Tibial nerve (tissue), 4 donors: ENCODE measurements around the gene RFESD.

Source experiments
- EP300 ChIP-seq, 2 donors: sonication (generic); formaldehyde crosslinking; IDR thresholded peaks; one replicate each; pipeline ENCODE4 v1.6.1; 2017; ENCODE audit warnings: antibody characterized with exemption in 2 of 2, mild to moderate bottlenecking in 1 of 2
- TF ChIP-seq, protein P1 (sequence below), 5 experiments: fragments of 200-600 bp in 3 of 5; fragments of 450-650 bp in 2 of 5; sonication (generic) in 3 of 5; IDR thresholded peaks; one replicate each; pipeline ENCODE4 v1.5.1; 2016 to 2019; ENCODE audit warnings: antibody characterized with exemption in 5 of 5, mild to moderate bottlenecking in 3 of 5, moderate library complexity in 2 of 5

DNA sequence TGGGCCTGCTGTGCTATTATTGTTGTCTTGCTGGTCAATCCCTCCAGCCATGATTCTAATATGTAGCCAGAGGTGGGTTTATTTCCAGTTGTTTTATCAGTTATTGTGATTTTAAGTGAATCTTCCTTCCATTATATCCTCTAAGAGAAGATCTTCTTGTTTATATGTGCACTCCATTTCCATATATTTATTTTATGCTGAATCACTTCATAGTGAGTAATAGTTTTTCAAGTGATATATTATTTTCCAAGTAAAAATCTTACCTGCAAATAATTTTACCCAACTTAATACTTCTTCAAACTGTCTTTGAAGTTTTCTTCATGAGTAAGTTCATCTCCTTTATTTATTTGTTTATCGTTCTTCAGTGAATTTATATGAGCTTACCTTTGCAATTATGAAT lies 40.2 kb upstream of the RFESD start:
- TF ChIP-seq, protein P1, sequence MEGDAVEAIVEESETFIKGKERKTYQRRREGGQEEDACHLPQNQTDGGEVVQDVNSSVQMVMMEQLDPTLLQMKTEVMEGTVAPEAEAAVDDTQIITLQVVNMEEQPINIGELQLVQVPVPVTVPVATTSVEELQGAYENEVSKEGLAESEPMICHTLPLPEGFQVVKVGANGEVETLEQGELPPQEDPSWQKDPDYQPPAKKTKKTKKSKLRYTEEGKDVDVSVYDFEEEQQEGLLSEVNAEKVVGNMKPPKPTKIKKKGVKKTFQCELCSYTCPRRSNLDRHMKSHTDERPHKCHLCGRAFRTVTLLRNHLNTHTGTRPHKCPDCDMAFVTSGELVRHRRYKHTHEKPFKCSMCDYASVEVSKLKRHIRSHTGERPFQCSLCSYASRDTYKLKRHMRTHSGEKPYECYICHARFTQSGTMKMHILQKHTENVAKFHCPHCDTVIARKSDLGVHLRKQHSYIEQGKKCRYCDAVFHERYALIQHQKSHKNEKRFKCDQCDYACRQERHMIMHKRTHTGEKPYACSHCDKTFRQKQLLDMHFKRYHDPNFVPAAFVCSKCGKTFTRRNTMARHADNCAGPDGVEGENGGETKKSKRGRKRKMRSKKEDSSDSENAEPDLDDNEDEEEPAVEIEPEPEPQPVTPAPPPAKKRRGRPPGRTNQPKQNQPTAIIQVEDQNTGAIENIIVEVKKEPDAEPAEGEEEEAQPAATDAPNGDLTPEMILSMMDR (IDR thresholded peaks at IDR 0.05): no peak
- TF ChIP-seq EP300 (IDR thresholded peaks at IDR 0.05): no peak
